Body of pancreas (tissue), 4 donors: Measurements from ENCODE around the gene PATE2. TPM values are rescaled to one million over a fixed set of nuclear protein-coding genes. Genes with fewer than 3 reads are reported as not detected.

Source experiments
- ATAC-seq: fragments of 150-250 bp; one replicate; pipeline ENCODE4 v1.9.1; 2016
- DNase-seq, 4 donors: peaks; one replicate each; pipeline ENCODE4 v3.0.0-alpha.2; 2019
- H3K27ac ChIP-seq, 4 donors: fragments of 200-600 bp; sonication (generic); 1 replicate in 3 of 4; 2 replicates in 1 of 4; pipeline versions ENCODE4 v1.5.1 to v1.6.1; 2016 to 2019; ENCODE audit warnings: mild to moderate bottlenecking in 1 of 4, mixed read lengths in 1 of 4, moderate library complexity in 1 of 4
- H3K27me3 ChIP-seq, 2 donors: fragments of 200-600 bp; sonication (generic); one replicate each; pipeline ENCODE4 v1.6.0; 2016; ENCODE audit warnings: mild to moderate bottlenecking in 1 of 2
- H3K36me3 ChIP-seq, 2 donors: fragments of 200-600 bp; sonication (generic); replicated peaks in 1 of 2; 2 replicates each; pipeline ENCODE4 v1.5.1; 2016; ENCODE audit warnings: low read depth in 2 of 2; ENCODE audit not compliant: insufficient read depth in 1 of 2
- H3K4me1 ChIP-seq: fragments of 200-600 bp; sonication (generic); one replicate; pipeline ENCODE4 v1.6.0; 2016
- H3K4me3 ChIP-seq, 2 donors: fragments of 200-600 bp; sonication (generic); 1 replicate in 1 of 2; 2 replicates in 1 of 2; pipeline ENCODE4 v1.5.1; 2016 to 2019
- H3K9me3 ChIP-seq, 3 donors: fragments of 200-600 bp; sonication (generic); 1 replicate in 2 of 3; 2 replicates in 1 of 3; pipeline ENCODE4 v1.5.1; 2016
- CTCF ChIP-seq, 7 experiments: fragments of 450-650 bp in 4 of 7; fragments of 200-600 bp in 3 of 7; sonication (generic) in 3 of 7; IDR thresholded peaks; one replicate each; pipeline ENCODE4 v1.5.1; 2016 to 2019; ENCODE audit warnings: antibody characterized with exemption in 7 of 7
- POLR2A ChIP-seq, 3 donors: fragments of 450-650 bp; IDR thresholded peaks; one replicate each; pipeline ENCODE4 v1.6.1; 2016; ENCODE audit warnings: antibody characterized with exemption in 3 of 3, mild to moderate bottlenecking in 2 of 3
- WGBS, 2 donors: methylation state at CpG; one replicate each; pipeline ENCODE4 v1.1.5; 2017; 5-methylcytosine and 5-hydroxymethylcytosine counted together
- intact Hi-C: fragments of 100-400 bp; cut with DNase I; formaldehyde crosslinking; loops from one replicate; pipeline ENCODE4 v1.15.1; 2023
- total RNA-seq, 2 donors: library from RNA; depleted of rRNA; stranded (reverse); fragments of >200 nt; gene quantifications; one replicate each; pipeline ENCODE4 v1.1.0, GENCODE V29; 2016

PATE2 gene
- total RNA-seq, 2 donors from 2014 or later: not detected

GRCh38 chr11:125772834-125773505, 5.7 kb downstream of the PATE2 start:
- no peaks in the 10 kb centered on the region for H3K9me3 ChIP-seq
- H3K4me1 ChIP-seq: no peaks in the 10 kb centered on the region
- DNase-seq (no peak), ATAC-seq (no peak)
- no peak overlapping the region for H3K27ac ChIP-seq
- no peaks in the 10 kb centered on the region for H3K27me3 ChIP-seq
- H3K36me3 ChIP-seq: no peaks in the 10 kb centered on the region
- TF ChIP-seq POLR2A (IDR thresholded peaks at IDR 0.05): no peak
- no peak for TF ChIP-seq CTCF (IDR thresholded peaks at IDR 0.05)
- intact Hi-C loops: no loop called here
- H3K4me3 ChIP-seq: no peak overlapping the region
- WGBS, 2 donors: 61 to 62% methylated on average over 3 of the region's 3 CpGs

GRCh38 chr11:125770583-125770982, 8.0 kb downstream of the PATE2 start:
- no peak for ATAC-seq
- H3K36me3 ChIP-seq: no peaks in the 10 kb centered on the region
- no peak overlapping the region for H3K4me3 ChIP-seq
- TF ChIP-seq POLR2A (IDR thresholded peaks at IDR 0.05): no peak
- TF ChIP-seq CTCF (IDR thresholded peaks at IDR 0.05): no peak
- H3K27me3 ChIP-seq: no peaks in the 10 kb centered on the region
- no peaks in the 10 kb centered on the region for H3K4me1 ChIP-seq
- intact Hi-C loops: no loop called here
- no peaks in the 10 kb centered on the region for H3K9me3 ChIP-seq
- H3K27ac ChIP-seq: no peak overlapping the region
- no peak for DNase-seq
- 41 to 47% methylated on average over 2 of the region's 2 CpGs for WGBS, 2 donors

GRCh38 chr11:125768336-125769046, 10.1 kb downstream of the PATE2 start:
- Histone ChIP-seq H3K36me3 (no peaks in the 10 kb centered on the region), H3K4me3 (no peak overlapping the region), H3K4me1 (no peaks in the 10 kb centered on the region), H3K9me3 (no peaks in the 10 kb centered on the region), H3K27ac (no peak overlapping the region), H3K27me3 (no peaks in the 10 kb centered on the region)
- intact Hi-C loops: no loop called here
- WGBS, 2 donors: 33 to 43% methylated on average over 10 of the region's 10 CpGs
- TF ChIP-seq CTCF (IDR thresholded peaks at IDR 0.05) (no peak), POLR2A (IDR thresholded peaks at IDR 0.05) (no peak)
- no peak for DNase-seq
- ATAC-seq: no peak

GRCh38 chr11:125766251-125766650, 12.4 kb downstream of the PATE2 start:
- DNase-seq (no peak), ATAC-seq (no peak)
- intact Hi-C loops: no loop called here
- H3K4me3 ChIP-seq: no peak overlapping the region
- no peaks in the 10 kb centered on the region for H3K4me1 ChIP-seq
- TF ChIP-seq CTCF (IDR thresholded peaks at IDR 0.05): no peak
- no peaks in the 10 kb centered on the region for H3K27me3 ChIP-seq
- WGBS, 2 donors: 24 to 40% methylated on average over 1 of the region's 1 CpG
- no peak overlapping the region for H3K27ac ChIP-seq
- H3K36me3 ChIP-seq: no peaks in the 10 kb centered on the region
- no peaks in the 10 kb centered on the region for H3K9me3 ChIP-seq

GRCh38 chr11:125763483-125763882, 15.1 kb downstream of the PATE2 start:
- Histone ChIP-seq H3K27me3 (no peaks in the 10 kb centered on the region), H3K4me3 (no peak overlapping the region), H3K9me3 (no peaks in the 10 kb centered on the region), H3K36me3 (no peaks in the 10 kb centered on the region), H3K27ac (no peak overlapping the region), H3K4me1 (no peaks in the 10 kb centered on the region)
- ATAC-seq (no peak), DNase-seq (no peak)
- intact Hi-C loops: no loop called here
- TF ChIP-seq CTCF (IDR thresholded peaks at IDR 0.05) (no peak), POLR2A (IDR thresholded peaks at IDR 0.05) (no peak)
- 78 to 87% methylated on average over 2 of the region's 2 CpGs for WGBS, 2 donors
